ENCODE measurements around the gene CFAP119. TPM values are rescaled to one million over a fixed set of nuclear protein-coding genes. Genes with fewer than 3 reads are reported as not detected.
A peak's percentile ranks its signal among the peaks of the same experiment; 100 is the strongest.

The CFAP119 gene
- total RNA-seq, 1 donor from 2014 or later: 5.2 TPM

GRCh38 chr16:30720694-30721093 lies 41.2 kb downstream of the CFAP119 start:
- Mint-ChIP-seq H3K4me1 (ENCODE audit: unreplicated experiment) (peaks cover 3% of the 10 kb centered on the region), H3K36me3 (ENCODE audit: low read depth, unreplicated experiment) (peaks cover 68% of the 10 kb centered on the region), H3K27me3 (ENCODE audit: unreplicated experiment) (peaks cover 6% of the 10 kb centered on the region)

GRCh38 chr16:30720086-30720485 lies 41.8 kb downstream of the CFAP119 start:
- Mint-ChIP-seq H3K4me1 (ENCODE audit: unreplicated experiment) (peaks cover 3% of the 10 kb centered on the region), H3K9me3 (ENCODE audit: unreplicated experiment) (no peaks in the 10 kb centered on the region), H3K27me3 (ENCODE audit: unreplicated experiment) (peaks cover 6% of the 10 kb centered on the region), H3K4me3 (ENCODE audit: unreplicated experiment) (peak overlapping the region; percentile 22), H3K36me3 (ENCODE audit: low read depth, unreplicated experiment) (peaks cover 68% of the 10 kb centered on the region), H3K27ac (ENCODE audit: unreplicated experiment) (peak overlapping the region; percentile 2)
- TF ChIP-seq CTCF (IDR thresholded peaks at IDR 0.05; ENCODE audit: unreplicated experiment): no peak
- DNase-seq (ENCODE audit: low spot score): no peak

More at GRCh38 chr16:30720694-30721093, 41.2 kb downstream of the CFAP119 start:
- DNase-seq (ENCODE audit: low spot score): no peak
- no peak for TF ChIP-seq CTCF (IDR thresholded peaks at IDR 0.05; ENCODE audit: unreplicated experiment)
- H3K27ac Mint-ChIP-seq (ENCODE audit: unreplicated experiment): no peak overlapping the region
- H3K9me3 Mint-ChIP-seq (ENCODE audit: unreplicated experiment): no peaks in the 10 kb centered on the region
- peak overlapping the region; percentile 22 for H3K4me3 Mint-ChIP-seq (ENCODE audit: unreplicated experiment)

GRCh38 chr16:30715750-30716445 lies 46.0 kb downstream of the CFAP119 start:
- H3K4me1 Mint-ChIP-seq (ENCODE audit: unreplicated experiment): peaks cover 3% of the 10 kb centered on the region
- H3K27me3 Mint-ChIP-seq (ENCODE audit: unreplicated experiment): peaks cover 8% of the 10 kb centered on the region
- H3K27ac Mint-ChIP-seq (ENCODE audit: unreplicated experiment): no peak overlapping the region
- H3K9me3 Mint-ChIP-seq (ENCODE audit: unreplicated experiment): no peaks in the 10 kb centered on the region
- H3K36me3 Mint-ChIP-seq (ENCODE audit: low read depth, unreplicated experiment): peaks cover 64% of the 10 kb centered on the region
- TF ChIP-seq CTCF (IDR thresholded peaks at IDR 0.05; ENCODE audit: unreplicated experiment): no peak
- no peak for DNase-seq (ENCODE audit: low spot score)
- peak overlapping the region; percentile 53 for H3K4me3 Mint-ChIP-seq (ENCODE audit: unreplicated experiment)

- Mint-ChIP-seq H3K9me3 (ENCODE audit: unreplicated experiment) (no peaks in the 10 kb centered on the region), H3K27me3 (ENCODE audit: unreplicated experiment) (peaks cover 6% of the 10 kb centered on the region), H3K27ac (ENCODE audit: unreplicated experiment) (no peak overlapping the region), H3K4me3 (ENCODE audit: unreplicated experiment) (peak overlapping the region; percentile 72), H3K36me3 (ENCODE audit: low read depth, unreplicated experiment) (peaks cover 80% of the 10 kb centered on the region), H3K4me1 (ENCODE audit: unreplicated experiment) (peaks cover 13% of the 10 kb centered on the region)
- TF ChIP-seq CTCF (IDR thresholded peaks at IDR 0.05; ENCODE audit: unreplicated experiment): no peak
- no peak for DNase-seq (ENCODE audit: low spot score)
Measured at GRCh38 chr16:30711712-30712111, 50.1 kb downstream of the CFAP119 start.

- Mint-ChIP-seq H3K36me3 (ENCODE audit: low read depth, unreplicated experiment) (peaks cover 74% of the 10 kb centered on the region), H3K27me3 (ENCODE audit: unreplicated experiment) (peaks cover 6% of the 10 kb centered on the region), H3K27ac (ENCODE audit: unreplicated experiment) (no peak overlapping the region), H3K9me3 (ENCODE audit: unreplicated experiment) (no peaks in the 10 kb centered on the region), H3K4me3 (ENCODE audit: unreplicated experiment) (peak overlapping the region; percentile 18), H3K4me1 (ENCODE audit: unreplicated experiment) (peaks cover 13% of the 10 kb centered on the region)
- DNase-seq (ENCODE audit: low spot score): no peak
- TF ChIP-seq CTCF (IDR thresholded peaks at IDR 0.05; ENCODE audit: unreplicated experiment): no peak
Measured at GRCh38 chr16:30710971-30711370, 50.9 kb downstream of the CFAP119 start.
